ENCODE data around the gene AP4B1. TPM values are rescaled to one million over a fixed set of nuclear protein-coding genes. Genes with fewer than 3 reads are reported as not detected.
"Not testable (repeated sequence)": the region's sequence is repeated elsewhere in the genome, so short reads cannot be mapped to it uniquely, and the experiment has no call there.

AP4B1 gene
- total RNA-seq, 1 donor from 2014 or later = 17.5 TPM

GRCh38 chr1:113858982-113859381, 45.6 kb downstream of the AP4B1 start:
- DNase-seq (ENCODE audit: low read depth in 2 of 2) = no peak

- no peak for DNase-seq (ENCODE audit: low read depth in 2 of 2)
These were observed 46.2 kb downstream of the AP4B1 start for GRCh38 chr1:113858418-113858817.

GRCh38 chr1:113857776-113858175, 46.8 kb downstream of the AP4B1 start:
- DNase-seq (ENCODE audit: low read depth in 2 of 2) = no peak

GRCh38 chr1:113856401-113856790, 48.2 kb downstream of the AP4B1 start:
- no peak for DNase-seq (ENCODE audit: low read depth in 2 of 2)

- no peak for DNase-seq (ENCODE audit: low read depth in 2 of 2)
These were observed 48.8 kb downstream of the AP4B1 start for GRCh38 chr1:113855630-113856400.

- no peak for DNase-seq (ENCODE audit: low read depth in 2 of 2)
These were observed 50.4 kb downstream of the AP4B1 start for GRCh38 chr1:113854234-113854633.

GRCh38 chr1:113852694-113853093, 51.9 kb downstream of the AP4B1 start:
- DNase-seq (ENCODE audit: low read depth in 2 of 2) = not testable (repeated sequence)

GRCh38 chr1:113850127-113850796, 54.3 kb downstream of the AP4B1 start:
- no peak for DNase-seq (ENCODE audit: low read depth in 2 of 2)

- DNase-seq (ENCODE audit: low read depth in 2 of 2) = no peak
These were observed 55.5 kb downstream of the AP4B1 start for GRCh38 chr1:113849072-113849471.

GRCh38 chr1:113846391-113847035, 58.1 kb downstream of the AP4B1 start:
- DNase-seq (ENCODE audit: low read depth in 2 of 2) = no peak

Other genes with a start within 250 kb of the AP4B1 start
- 25.9 and 34.7 TPM in 2 replicates for gene PHTF1, start 145.3 kb downstream of the AP4B1 start, total RNA-seq
- 5.7 and 9.7 TPM in 2 replicates for gene RSBN1, start 92.3 kb downstream of the AP4B1 start, total RNA-seq
- gene PTPN22, start 33.1 kb downstream of the AP4B1 start, total RNA-seq = under 0.01 and 0.44 TPM in 2 replicates
- under 0.01 and 0.22 TPM in 2 replicates for gene BCL2L15, start 17.2 kb downstream of the AP4B1 start, total RNA-seq
- 1.4 and 1.5 TPM in 2 replicates for gene DCLRE1B, start 527 bp upstream of the AP4B1 start, total RNA-seq
- gene HIPK1, start 24.5 kb upstream of the AP4B1 start, total RNA-seq = 23.5 and 41.9 TPM in 2 replicates
- gene OLFML3, start 74.7 kb upstream of the AP4B1 start, total RNA-seq = 5.8 and 8.7 TPM in 2 replicates
- gene SYT6, start 249.1 kb upstream of the AP4B1 start, total RNA-seq = not detected in 2 replicates